ENCODE measurements around the gene MYBPC2.

- TF ChIP-seq CTCF (IDR thresholded peaks at IDR 0.05), result no peak
- TF ChIP-seq POLR2AphosphoS5 (IDR thresholded peaks at IDR 0.05; ENCODE audit: low read depth, low read length), result no peak
- TF ChIP-seq REST (IDR thresholded peaks at IDR 0.05; ENCODE audit: insufficient read depth in 1 of 2, low read depth in 2 of 2, low read length in 1 of 2), result no peak
These were observed at the start of gene MYBPC2 for GRCh38 chr19:50432221-50433028.
